Lower leg skin (tissue), 4 donors: Measurements from ENCODE around the gene OTOS. TPM values are rescaled to one million over a fixed set of nuclear protein-coding genes. Genes with fewer than 3 reads are reported as not detected.
A peak's percentile ranks its signal among the peaks of the same experiment; 100 is the strongest.

Source experiments
- DNase-seq, 2 donors: peaks; one replicate each; pipeline ENCODE4 v3.0.0-alpha.2; 2019; ENCODE audit warnings: low spot score in 2 of 2
- H3K4me3 ChIP-seq: fragments of 200-600 bp; sonication (generic); 2 replicates; pipeline ENCODE4 v1.5.1; 2017; ENCODE audit warnings: mild to moderate bottlenecking, low read depth; ENCODE audit not compliant: poor library complexity, severe bottlenecking
- POLR2A ChIP-seq, 2 donors: fragments of 450-650 bp; IDR thresholded peaks; one replicate each; pipeline ENCODE4 v1.6.1; 2016 to 2017; ENCODE audit warnings: antibody characterized with exemption in 2 of 2, mild to moderate bottlenecking in 1 of 2, moderate library complexity in 1 of 2
- WGBS, 2 donors: methylation state at CpG; one replicate each; pipeline ENCODE4 v1.1.5; 2018; 5-methylcytosine and 5-hydroxymethylcytosine counted together
- intact Hi-C: fragments of 100-400 bp; cut with DNase I; formaldehyde crosslinking; loops from one replicate; pipeline ENCODE4 v1.15.0; 2023; ENCODE audit warnings: low total_unique reads
- total RNA-seq, 4 donors: library from RNA; depleted of rRNA; stranded (reverse); fragments of >200 nt; gene quantifications; one replicate each; pipeline ENCODE4 v1.1.0, GENCODE V29; 2016
- TF ChIP-seq, protein P1 (sequence below), 3 donors: fragments of 450-650 bp; IDR thresholded peaks; one replicate each; pipeline ENCODE4 v1.5.1; 2016; ENCODE audit warnings: antibody characterized with exemption in 3 of 3, mild to moderate bottlenecking in 3 of 3, moderate library complexity in 2 of 3

OTOS gene
- total RNA-seq, 4 donors from 2014 or later, result not detected

DNA sequence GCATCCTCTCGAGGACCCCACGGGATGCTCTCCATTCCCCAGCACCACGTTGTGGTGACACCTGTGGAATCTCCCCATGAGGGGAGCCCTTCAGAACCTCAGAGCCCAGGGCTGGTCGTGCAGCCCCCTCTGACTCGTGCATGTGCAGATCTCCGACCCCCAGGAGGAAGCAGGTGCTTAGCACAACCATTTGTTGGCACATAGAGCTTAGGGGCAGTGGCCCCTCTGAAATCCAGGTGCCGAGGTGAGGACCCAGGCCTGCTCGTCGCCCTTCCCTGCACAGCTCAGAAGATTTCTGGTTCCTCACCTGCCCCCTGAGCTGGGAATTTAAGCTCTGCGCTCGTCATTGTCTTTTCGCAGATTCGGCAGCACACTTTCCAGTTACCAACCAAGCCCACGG is 1.3 kb upstream of the OTOS start:
- intact Hi-C loops, result loop anchor here (5.0 to 10.0 kb wide), 2 partner anchors 84 to 1107 kb away; no protein-coding TSS in a partner anchor
- no peak for DNase-seq
- 80 to 91% methylated on average over 11 to 14 of the region's 14 CpGs for WGBS, 2 donors
- TF ChIP-seq, protein P1, sequence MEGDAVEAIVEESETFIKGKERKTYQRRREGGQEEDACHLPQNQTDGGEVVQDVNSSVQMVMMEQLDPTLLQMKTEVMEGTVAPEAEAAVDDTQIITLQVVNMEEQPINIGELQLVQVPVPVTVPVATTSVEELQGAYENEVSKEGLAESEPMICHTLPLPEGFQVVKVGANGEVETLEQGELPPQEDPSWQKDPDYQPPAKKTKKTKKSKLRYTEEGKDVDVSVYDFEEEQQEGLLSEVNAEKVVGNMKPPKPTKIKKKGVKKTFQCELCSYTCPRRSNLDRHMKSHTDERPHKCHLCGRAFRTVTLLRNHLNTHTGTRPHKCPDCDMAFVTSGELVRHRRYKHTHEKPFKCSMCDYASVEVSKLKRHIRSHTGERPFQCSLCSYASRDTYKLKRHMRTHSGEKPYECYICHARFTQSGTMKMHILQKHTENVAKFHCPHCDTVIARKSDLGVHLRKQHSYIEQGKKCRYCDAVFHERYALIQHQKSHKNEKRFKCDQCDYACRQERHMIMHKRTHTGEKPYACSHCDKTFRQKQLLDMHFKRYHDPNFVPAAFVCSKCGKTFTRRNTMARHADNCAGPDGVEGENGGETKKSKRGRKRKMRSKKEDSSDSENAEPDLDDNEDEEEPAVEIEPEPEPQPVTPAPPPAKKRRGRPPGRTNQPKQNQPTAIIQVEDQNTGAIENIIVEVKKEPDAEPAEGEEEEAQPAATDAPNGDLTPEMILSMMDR (IDR thresholded peaks at IDR 0.05), result no peak
- TF ChIP-seq POLR2A (IDR thresholded peaks at IDR 0.05), result no peak
- H3K4me3 ChIP-seq, result no peak overlapping the region

DNA sequence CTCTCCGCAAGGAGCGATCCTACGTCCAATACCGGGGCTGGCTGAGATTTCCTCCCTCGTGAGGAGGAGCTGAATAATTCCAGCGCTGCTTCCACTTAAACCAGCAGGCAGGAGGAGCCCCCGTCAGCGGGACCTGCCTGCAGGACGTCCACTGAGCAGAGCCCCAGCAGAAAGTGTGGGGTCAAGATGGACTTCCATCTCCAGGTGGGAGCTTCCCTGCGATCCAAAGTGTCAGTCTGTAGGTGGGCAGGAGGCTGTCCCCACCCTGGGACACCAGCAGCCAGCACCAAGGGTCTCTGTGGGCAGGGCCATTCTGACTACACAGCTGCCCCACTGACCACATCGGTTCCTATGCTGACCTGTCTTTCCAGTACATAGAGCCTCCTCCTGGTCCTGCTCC is 462 bp upstream of the OTOS start:
- TF ChIP-seq POLR2A (IDR thresholded peaks at IDR 0.05), result no peak
- TF ChIP-seq, protein P1 (IDR thresholded peaks at IDR 0.05), result no peak

DNA sequence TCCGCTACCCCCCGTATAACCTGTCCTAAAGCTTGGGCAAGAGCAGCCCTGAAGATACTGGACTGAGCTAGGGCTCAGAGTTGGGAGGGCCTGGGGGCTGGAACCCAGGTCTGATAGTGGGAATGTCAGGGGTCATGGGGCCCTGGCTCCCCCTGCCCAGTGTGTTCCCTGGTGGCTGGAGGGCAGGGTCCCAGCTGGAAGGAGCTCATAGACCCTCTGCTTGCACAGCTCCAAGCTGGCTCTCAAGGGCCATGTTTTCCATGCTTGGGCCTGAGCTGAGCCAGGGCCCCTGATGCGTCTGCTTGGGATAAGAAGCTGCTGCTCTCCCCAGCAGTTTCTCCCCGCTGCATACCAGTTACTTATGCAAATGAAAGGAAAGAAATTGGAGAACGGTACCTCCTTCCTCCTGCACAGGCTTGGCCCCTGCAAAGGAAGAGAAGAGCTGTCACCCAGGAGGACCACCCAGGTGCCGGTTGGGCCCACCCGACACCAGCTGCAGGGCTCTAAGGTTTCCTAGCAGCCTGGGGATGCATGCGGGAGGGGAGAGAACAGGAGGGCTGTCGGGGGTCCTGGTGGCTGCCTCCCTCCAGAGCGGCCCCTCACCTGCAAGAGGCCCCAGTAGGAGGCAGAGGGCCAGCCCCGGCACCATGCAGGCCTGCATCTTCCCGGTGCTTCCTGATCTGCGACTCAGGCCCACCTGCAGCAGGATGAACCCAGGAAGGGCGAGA is 628 bp downstream of the OTOS start:
- 67 to 75% methylated on average over 12 to 14 of the region's 14 CpGs for WGBS, 2 donors
- no peak for TF ChIP-seq POLR2A (IDR thresholded peaks at IDR 0.05)
- TF ChIP-seq, protein P1 (IDR thresholded peaks at IDR 0.05), result no peak
- peak in 1 of 2 donors; percentile 80 for DNase-seq
- intact Hi-C loops, result loop anchor here (5.0 to 10.0 kb wide), 2 partner anchors 83 to 1105 kb away; no protein-coding TSS in a partner anchor
- H3K4me3 ChIP-seq, result no peak overlapping the region

More for the DNA sequence above, 462 bp upstream of the OTOS start:
- DNase-seq, result peak in 1 of 2 donors; percentile 72
- intact Hi-C loops, result loop anchor here (5.0 to 10.0 kb wide), 2 partner anchors 84 to 1106 kb away; no protein-coding TSS in a partner anchor
- 67 to 84% methylated on average over 7 to 11 of the region's 11 CpGs for WGBS, 2 donors
- no peak overlapping the region for H3K4me3 ChIP-seq

DNA sequence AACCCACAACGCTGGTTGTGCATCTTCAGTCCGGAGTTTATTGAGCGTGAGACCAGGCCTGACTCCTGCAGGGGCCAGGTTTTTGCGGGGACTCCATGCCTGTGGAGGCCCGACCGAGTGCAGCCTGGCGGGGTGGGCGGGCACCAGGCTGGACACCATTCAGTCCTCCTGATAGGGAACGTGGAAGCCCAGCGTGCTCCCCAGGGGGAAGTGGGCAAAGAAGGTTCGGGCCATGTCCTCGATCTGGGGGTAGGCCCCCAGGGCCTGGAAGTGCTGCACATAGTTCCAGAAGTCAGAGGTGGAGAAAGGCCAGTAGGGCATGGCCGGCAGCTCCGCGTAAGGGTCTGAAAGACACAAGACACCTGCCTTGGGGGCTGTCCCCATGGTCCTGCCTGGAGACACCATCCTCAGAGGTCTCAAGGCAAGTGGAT is 1.4 kb downstream of the OTOS start:
- H3K4me3 ChIP-seq, result no peak overlapping the region
- intact Hi-C loops, result no loop called here
- no peak for TF ChIP-seq POLR2A (IDR thresholded peaks at IDR 0.05)
- TF ChIP-seq, protein P1 (IDR thresholded peaks at IDR 0.05), result no peak
- peak in 1 of 2 donors; percentile 70 for DNase-seq
- 80 to 90% methylated on average over 15 of the region's 15 CpGs for WGBS, 2 donors

DNA sequence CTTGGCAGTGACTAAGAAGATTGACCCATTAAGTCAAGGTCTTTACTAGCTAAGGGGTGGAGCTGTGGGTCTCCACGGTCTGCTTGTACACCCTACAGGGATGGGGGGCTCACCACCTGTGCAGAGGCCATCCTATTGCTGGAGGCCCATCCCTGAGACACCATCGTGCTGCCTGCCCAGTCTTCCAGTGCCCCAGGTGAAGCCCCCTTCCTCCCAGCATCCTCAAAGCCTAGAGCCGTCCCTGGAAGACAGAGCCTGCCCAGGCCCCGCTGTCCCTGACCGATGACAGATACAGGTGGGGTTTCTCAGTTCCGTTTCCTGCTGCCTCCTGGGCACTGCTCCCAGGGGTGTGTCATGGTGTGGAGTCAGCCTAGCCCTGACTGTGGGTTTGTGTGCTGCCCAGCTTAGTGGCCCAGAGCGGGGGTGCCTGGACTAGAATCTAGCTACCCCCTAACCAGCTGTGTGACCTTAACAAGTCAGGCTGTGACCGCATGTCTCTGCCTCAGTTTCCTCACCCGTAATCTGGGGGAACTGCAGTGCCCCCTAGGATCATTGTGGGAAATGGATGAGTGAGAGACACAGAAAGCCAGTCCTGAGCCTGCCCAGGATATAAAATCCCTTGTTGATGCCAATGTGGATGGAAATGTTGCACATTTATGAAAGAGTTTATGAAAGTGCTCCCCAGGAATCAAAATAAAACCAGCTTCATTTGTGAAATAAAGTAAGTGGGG is 2.0 kb downstream of the OTOS start:
- 73 to 78% methylated on average over 8 to 9 of the region's 9 CpGs for WGBS, 2 donors
- no peak overlapping the region for H3K4me3 ChIP-seq
- peak in 1 of 2 donors; percentile 76 for DNase-seq
- intact Hi-C loops, result no loop called here
- TF ChIP-seq POLR2A (IDR thresholded peaks at IDR 0.05), result no peak
- TF ChIP-seq, protein P1 (IDR thresholded peaks at IDR 0.05), result no peak
